Heart right ventricle (tissue), 16 donors: ENCODE results near the gene TNFRSF6B. TPM values are rescaled to one million over a fixed set of nuclear protein-coding genes. Genes with fewer than 3 reads are reported as not detected.

Source experiments
- ATAC-seq, 8 donors: fragments of 200-7000 bp; cut with Tn5 transposase; one replicate each; pipeline ENCODE4 v1.9.1; 2020; ENCODE audit warnings: mild to moderate bottlenecking in 8 of 8, moderate library complexity in 8 of 8, moderate number of reproducible peaks in 1 of 8
- DNase-seq, 2 donors: peaks; one replicate each; pipeline ENCODE4 v3.0.0-alpha.2; 2020
- H3K27ac ChIP-seq, 10 donors: fragments of 200-600 bp; sonication (generic) in 2 of 10; one replicate each; pipeline versions ENCODE4 v1.5.0 to v1.8.0; 2020 to 2022; ENCODE audit warnings: mild to moderate bottlenecking in 3 of 10
- H3K27me3 ChIP-seq, 7 donors: fragments of 200-600 bp; one replicate each; pipeline ENCODE4 v1.8.0; 2021 to 2022; ENCODE audit warnings: mild to moderate bottlenecking in 2 of 7
- H3K36me3 ChIP-seq, 9 donors: fragments of 200-600 bp; sonication (generic) in 1 of 9; one replicate each; pipeline versions ENCODE4 v1.5.0 to v1.8.0; 2020 to 2022; ENCODE audit warnings: mild to moderate bottlenecking in 2 of 9
- H3K4me1 ChIP-seq, 9 donors: fragments of 200-600 bp; sonication (generic) in 1 of 9; one replicate each; pipeline versions ENCODE4 v1.5.0 to v1.8.0; 2020 to 2022; ENCODE audit warnings: mild to moderate bottlenecking in 4 of 9
- H3K4me3 ChIP-seq, 10 donors: fragments of 200-600 bp; sonication (generic) in 2 of 10; one replicate each; pipeline versions ENCODE4 v1.5.0 to v1.8.0; 2020 to 2022; ENCODE audit warnings: mild to moderate bottlenecking in 7 of 10, moderate library complexity in 2 of 10
- H3K9me3 ChIP-seq, 11 donors: fragments of 200-600 bp in 10 of 11; sonication (generic) in 2 of 11; one replicate each; pipeline versions ENCODE4 v1.5.0 to v1.8.0; 2013 to 2022; ENCODE audit warnings: mild to moderate bottlenecking in 2 of 11, control low read depth in 1 of 11, moderate library complexity in 1 of 11
- WGBS, 2 donors: extraction: QIAGEN DNeasy Blood & Tissue Kit; methylation state at CpG; one replicate each; pipeline ENCODE4 v1.1.7; 2013; ENCODE audit warnings: inconsistent platforms in 1 of 2; 5-methylcytosine and 5-hydroxymethylcytosine counted together
- intact Hi-C, 10 donors: fragments of 100-400 bp; cut with DNase I; formaldehyde crosslinking; loops; one replicate each; pipeline versions ENCODE4 v1.11.1 to v1.14.2; 2022
- polyA plus RNA-seq, 2 donors: library from polyadenylated mRNA; stranded (reverse); fragments of 200-250 nt; gene quantifications; one replicate each; pipeline ENCODE4 v1.2.3, GENCODE V29; 2013
- total RNA-seq, 10 donors: library from RNA; stranded (reverse); fragmentation: NEBNext Ultra II Directional in 3 of 10; extraction: Animal tissue kit (Norgen Biotek cat#: 25700) in 3 of 10; gene quantifications; one replicate each; pipeline versions ENCODE4 v1.2.1 to v1.2.4, GENCODE V29; 2021 to 2023
- TF ChIP-seq, protein P1 (sequence below), 9 donors: fragments of 200-600 bp; sonication (generic) in 2 of 9; IDR thresholded peaks; one replicate each; pipeline versions ENCODE4 v1.5.0 to v1.8.0; 2021 to 2022; ENCODE audit warnings: antibody characterized with exemption in 9 of 9, mild to moderate bottlenecking in 5 of 9, moderate library complexity in 1 of 9
- donor health status: Arrhythmogenic right ventricular cardiomyopathy.
- donor health status: ischemic (EF 13 %, LVEDD 7.1; RV severe dilation, severe dysfunction).
- donor health status: healthy with polysubstance abuse.
- donor health status: DM: no; HTN: yes; CAD: no.
- donor health status: DM: no; HTN: no; CAD: no.
- donor health status: ischemic (EF 25% LVEDD 6.9; RV normal size, moderate dysfunction).
- donor health status: ischemic (EF 25% LVEDD 5.7; RV mildly dilated, moderate dysfunction).
- donor health status: healthy.
- donor health status: DM: yes; HTN: yes; CAD: no.
- donor health status: Ischemic cardiomyopathy.
- donor health status: ischemic (EF 35%, LVEDD 5.7; RV mildly dilated, moderate dysfunction).
- donor health status: nonischemic (EF 11% LVEDD 7.7; RV severe dilation, severe dysfunction).
- donor health status: DM: yes; HTN: yes; CAD: no.
- donor health status: PGD.
- donor health status: ischemic (EF 29% LVEDD 5.4; RV normal size, mild dysfunction).
- donor health status: nonischemic (EF 23%, LVEDD 6.1; RV moderate dilation, normal function).

The TNFRSF6B gene
- total and polyA plus RNA-seq, 12 donors: 0.26 to 12.5 (median 0.82) TPM

GRCh38 chr20:63653974-63654668 lies 42.3 kb upstream of the TNFRSF6B start:
- no peaks in the 10 kb centered on the region for H3K9me3 ChIP-seq
- intact Hi-C loops: loop anchor here in 1 of 10 donors (10.0 kb wide), 1 partner anchor 81 kb away; the partner anchor contains the start of genes LIME1 and SLC2A4RG
- DNase-seq (no peak), ATAC-seq (no peak)
- H3K27me3 ChIP-seq: peaks cover 0 to 23% (median 10%) of the 10 kb centered on the region in 7 donors
- peak overlapping the region in 9 of 10 donors; percentile 16 to 66 (median 63) for H3K4me3 ChIP-seq
- no peaks in the 10 kb centered on the region for H3K36me3 ChIP-seq
- peaks cover 14 to 44% (median 38%) of the 10 kb centered on the region in 9 donors for H3K4me1 ChIP-seq
- TF ChIP-seq, protein P1, sequence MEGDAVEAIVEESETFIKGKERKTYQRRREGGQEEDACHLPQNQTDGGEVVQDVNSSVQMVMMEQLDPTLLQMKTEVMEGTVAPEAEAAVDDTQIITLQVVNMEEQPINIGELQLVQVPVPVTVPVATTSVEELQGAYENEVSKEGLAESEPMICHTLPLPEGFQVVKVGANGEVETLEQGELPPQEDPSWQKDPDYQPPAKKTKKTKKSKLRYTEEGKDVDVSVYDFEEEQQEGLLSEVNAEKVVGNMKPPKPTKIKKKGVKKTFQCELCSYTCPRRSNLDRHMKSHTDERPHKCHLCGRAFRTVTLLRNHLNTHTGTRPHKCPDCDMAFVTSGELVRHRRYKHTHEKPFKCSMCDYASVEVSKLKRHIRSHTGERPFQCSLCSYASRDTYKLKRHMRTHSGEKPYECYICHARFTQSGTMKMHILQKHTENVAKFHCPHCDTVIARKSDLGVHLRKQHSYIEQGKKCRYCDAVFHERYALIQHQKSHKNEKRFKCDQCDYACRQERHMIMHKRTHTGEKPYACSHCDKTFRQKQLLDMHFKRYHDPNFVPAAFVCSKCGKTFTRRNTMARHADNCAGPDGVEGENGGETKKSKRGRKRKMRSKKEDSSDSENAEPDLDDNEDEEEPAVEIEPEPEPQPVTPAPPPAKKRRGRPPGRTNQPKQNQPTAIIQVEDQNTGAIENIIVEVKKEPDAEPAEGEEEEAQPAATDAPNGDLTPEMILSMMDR (IDR thresholded peaks at IDR 0.05): no peak
- H3K27ac ChIP-seq: peak overlapping the region in 8 of 10 donors; percentile 60 to 83 (median 76)
- WGBS, 2 donors: 49 to 55% methylated on average over 14 to 15 of the region's 15 CpGs

DNA sequence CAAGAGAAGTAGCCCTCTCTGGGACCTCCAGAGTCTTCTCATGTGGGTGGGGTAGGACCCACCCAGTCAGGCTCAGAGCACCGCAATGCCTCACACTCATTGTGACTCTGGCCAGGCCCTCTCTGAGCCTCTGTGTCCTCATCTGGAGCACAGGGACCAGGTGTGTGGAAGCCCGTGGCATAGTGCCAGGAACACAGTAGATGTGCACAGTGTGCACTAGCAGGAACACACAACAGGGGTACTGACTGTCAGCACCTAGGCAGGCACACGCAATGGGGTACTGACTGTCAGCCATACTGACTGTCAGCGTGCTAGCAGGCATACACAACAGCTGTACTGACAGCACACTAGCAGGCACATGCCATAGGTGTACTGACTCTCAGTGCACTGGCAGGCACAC lies 41.2 kb upstream of the TNFRSF6B start:
- Histone ChIP-seq H3K9me3 (no peaks in the 10 kb centered on the region), H3K27me3 (peaks cover 0 to 23% (median 10%) of the 10 kb centered on the region in 7 donors), H3K27ac (no peak overlapping the region), H3K4me1 (peaks cover 18 to 53% (median 45%) of the 10 kb centered on the region in 9 donors), H3K4me3 (no peak overlapping the region), H3K36me3 (peaks cover 0 to 4% (median 0%) of the 10 kb centered on the region in 9 donors)
- no peak for DNase-seq
- ATAC-seq: no peak
- intact Hi-C loops: loop anchor here in 2 of 10 donors (5.0 to 10.0 kb wide), 2 partner anchors 52 to 80 kb away; partner anchors contain the start of genes ARFRP1 (in 1 of the 2), LIME1 (in 1 of the 2), SLC2A4RG (in 1 of the 2) and ZGPAT (in 1 of the 2)
- TF ChIP-seq, protein P1 (IDR thresholded peaks at IDR 0.05): no peak
- 64 to 88% methylated on average over 4 of the region's 4 CpGs for WGBS, 2 donors

GRCh38 chr20:63656451-63656850 lies 40.0 kb upstream of the TNFRSF6B start:
- H3K4me3 ChIP-seq: no peak overlapping the region
- DNase-seq: no peak
- 88 to 89% methylated on average over 3 of the region's 3 CpGs for WGBS, 2 donors
- H3K4me1 ChIP-seq: peaks cover 18 to 50% (median 42%) of the 10 kb centered on the region in 9 donors
- ATAC-seq: no peak
- peaks cover 0 to 17% (median 6%) of the 10 kb centered on the region in 7 donors for H3K27me3 ChIP-seq
- intact Hi-C loops: loop anchor here in 2 of 10 donors (5.0 to 10.0 kb wide), 2 partner anchors 51 to 78 kb away; partner anchors contain the start of genes ARFRP1 (in 1 of the 2), LIME1 (in 1 of the 2), SLC2A4RG (in 1 of the 2) and ZGPAT (in 1 of the 2)
- no peaks in the 10 kb centered on the region for H3K9me3 ChIP-seq
- TF ChIP-seq, protein P1 (IDR thresholded peaks at IDR 0.05): no peak
- H3K36me3 ChIP-seq: peaks cover 0 to 15% (median 0%) of the 10 kb centered on the region in 9 donors
- no peak overlapping the region for H3K27ac ChIP-seq

- Histone ChIP-seq H3K36me3 (peaks cover 0 to 24% (median 4%) of the 10 kb centered on the region in 9 donors), H3K4me3 (peak overlapping the region; percentile 38 to 89 (median 72)), H3K27ac (peak overlapping the region; percentile 73 to 95 (median 90)), H3K4me1 (peaks cover 11 to 40% (median 33%) of the 10 kb centered on the region in 9 donors), H3K9me3 (no peaks in the 10 kb centered on the region), H3K27me3 (peaks cover 0 to 7% (median 2%) of the 10 kb centered on the region in 7 donors)
- TF ChIP-seq, protein P1 (IDR thresholded peaks at IDR 0.05): no peak
- ATAC-seq: peak in 3 of 8 donors; percentile 0 to 12 (median 0)
- 38 to 46% methylated on average over 31 of the region's 31 CpGs for WGBS, 2 donors
- no peak for DNase-seq
- intact Hi-C loops: loop anchor here in 2 of 10 donors (5.0 to 10.0 kb wide), 2 partner anchors 50 to 77 kb away; partner anchors contain the start of genes ARFRP1 (in 1 of the 2), LIME1 (in 1 of the 2), SLC2A4RG (in 1 of the 2) and ZGPAT (in 1 of the 2)
Observed at GRCh38 chr20:63657260-63657936, 39.1 kb upstream of the TNFRSF6B start.
